HepG2 (cell line): ENCODE measurements around the gene ABTB2.
A peak's percentile ranks its signal among the peaks of the same experiment; 100 is the strongest.

Source experiments
- ATF1 ChIP-seq: IDR thresholded peaks from 2 replicates; pipeline ENCODE4 v1.6.1; 2016; ENCODE audit warnings: mild to moderate bottlenecking, control low read depth
- CTCF ChIP-seq: sonication (generic); formaldehyde crosslinking; IDR thresholded peaks from 2 replicates; pipeline ENCODE4 v1.5.0; 2020; ENCODE audit warnings: mild to moderate bottlenecking, missing genetic modification reagents, moderate library complexity
- FOXJ3 ChIP-seq: sonication (generic); formaldehyde crosslinking; IDR thresholded peaks from 2 replicates; pipeline ENCODE4 v1.4.0; 2020; ENCODE audit warnings: missing genetic modification reagents, mild to moderate bottlenecking, borderline replicate concordance
- IKZF1 ChIP-seq: fragments of 450-650 bp; IDR thresholded peaks from 2 replicates; pipeline ENCODE4 v1.7.1; 2016
- ISL2 ChIP-seq: sonication (generic); formaldehyde crosslinking; IDR thresholded peaks from 2 replicates; pipeline ENCODE4 v1.5.0; 2020; ENCODE audit warnings: missing genetic modification reagents
- MEF2D ChIP-seq: sonication (generic); formaldehyde crosslinking; IDR thresholded peaks from 2 replicates; pipeline ENCODE4 v1.5.1; 2020; ENCODE audit warnings: mild to moderate bottlenecking, missing genetic modification reagents
- POLR2A ChIP-seq, 2 experiments: IDR thresholded peaks; 2 replicates each; pipeline ENCODE4 v1.6.1; 2011; ENCODE audit warnings: low read depth in 2 of 2, low read length in 2 of 2, mild to moderate bottlenecking in 1 of 2, moderate library complexity in 1 of 2; ENCODE audit not compliant: insufficient read depth in 1 of 2
- SAFB2 ChIP-seq: sonication (generic); formaldehyde crosslinking; IDR thresholded peaks from 2 replicates; pipeline ENCODE4 v1.5.1; 2020; ENCODE audit warnings: missing genetic modification reagents, low read depth, mild to moderate bottlenecking, borderline replicate concordance
- SP1 ChIP-seq, 2 experiments: fragments of 450-650 bp in 1 of 2; sonication (generic) in 1 of 2; formaldehyde crosslinking in 1 of 2; IDR thresholded peaks; 2 replicates each; pipeline versions ENCODE4 v1.4.0 to v1.6.1; 2016 to 2020; ENCODE audit warnings: missing genetic modification reagents in 1 of 2
- ZNF20 ChIP-seq: sonication (generic); formaldehyde crosslinking; IDR thresholded peaks from 2 replicates; pipeline ENCODE4 v1.4.0; 2020; ENCODE audit warnings: mild to moderate bottlenecking, moderate library complexity, missing genetic modification reagents
- ZNF619 ChIP-seq: sonication (generic); formaldehyde crosslinking; IDR thresholded peaks from 2 replicates; pipeline ENCODE4 v1.4.0; 2020; ENCODE audit warnings: mild to moderate bottlenecking, missing genetic modification reagents
- ZNF652 ChIP-seq: IDR thresholded peaks from 2 replicates; pipeline ENCODE4 v1.6.1; 2016; ENCODE audit warnings: low read depth, borderline replicate concordance

- TF ChIP-seq ZNF20 (CRISPR knock-in tag) (no peak), SP1 (IDR thresholded peaks at IDR 0.05) (no peak), SP1 (CRISPR knock-in tag; IDR thresholded peaks at IDR 0.05) (no peak), ZNF652 (CRISPR knock-in tag) (no peak), CTCF (no peak), SAFB2 (CRISPR knock-in tag) (no peak), ZNF619 (no peak), ATF1 (CRISPR knock-in tag) (no peak), MEF2D (CRISPR knock-in tag) (no peak), IKZF1 (no peak), ISL2 (CRISPR knock-in tag) (no peak), POLR2A (IDR thresholded peaks at IDR 0.05; ENCODE audit: insufficient read depth in 1 of 2, low read depth in 2 of 2, low read length in 2 of 2) (0 out of 4 replicates have a peak, but pooled peaks of 1 of the 2 experiments have one; percentile 19), FOXJ3 (CRISPR knock-in tag) (no peak)
Observed at GRCh38 chr11:34358258-34358727, 483 bp upstream of the ABTB2 start.
